Nephron progenitor cell (in vitro differentiated cells): ENCODE measurements around the gene LRRFIP2.
"Not testable (repeated sequence)": the region's sequence is repeated elsewhere in the genome, so short reads cannot be mapped to it uniquely, and the experiment has no call there.

Source experiments
- DNase-seq: peaks from one replicate; pipeline ENCODE4 v3.0.0; 2021
- H3K27ac Mint-ChIP-seq: 2 replicates; pipeline ENCODE4 v1.8.0; 2021; ENCODE audit warnings: mild to moderate bottlenecking, moderate library complexity, mixed read lengths
- H3K27me3 Mint-ChIP-seq: 2 replicates; pipeline ENCODE4 v1.8.0; 2021; ENCODE audit warnings: mild to moderate bottlenecking, low read depth, mixed read lengths; ENCODE audit not compliant: poor library complexity
- H3K36me3 Mint-ChIP-seq: 2 replicates; pipeline ENCODE4 v1.8.0; 2021; ENCODE audit warnings: low read depth, mixed read lengths
- H3K4me1 Mint-ChIP-seq: 2 replicates; pipeline ENCODE4 v1.8.0; 2021; ENCODE audit warnings: mixed read lengths
- H3K4me3 Mint-ChIP-seq: 2 replicates; pipeline ENCODE4 v1.8.0; 2021; ENCODE audit warnings: mild to moderate bottlenecking, moderate library complexity, mixed read lengths
- H3K9me3 Mint-ChIP-seq: 2 replicates; pipeline ENCODE4 v1.8.0; 2021; ENCODE audit warnings: mild to moderate bottlenecking, moderate library complexity, mixed read lengths
- TF ChIP-seq, protein P1 (sequence below): fragments of 200-600 bp; sonication (generic); IDR thresholded peaks from 2 replicates; pipeline ENCODE4 v1.5.0; 2021; ENCODE audit warnings: antibody characterized with exemption

LRRFIP2 gene

DNA sequence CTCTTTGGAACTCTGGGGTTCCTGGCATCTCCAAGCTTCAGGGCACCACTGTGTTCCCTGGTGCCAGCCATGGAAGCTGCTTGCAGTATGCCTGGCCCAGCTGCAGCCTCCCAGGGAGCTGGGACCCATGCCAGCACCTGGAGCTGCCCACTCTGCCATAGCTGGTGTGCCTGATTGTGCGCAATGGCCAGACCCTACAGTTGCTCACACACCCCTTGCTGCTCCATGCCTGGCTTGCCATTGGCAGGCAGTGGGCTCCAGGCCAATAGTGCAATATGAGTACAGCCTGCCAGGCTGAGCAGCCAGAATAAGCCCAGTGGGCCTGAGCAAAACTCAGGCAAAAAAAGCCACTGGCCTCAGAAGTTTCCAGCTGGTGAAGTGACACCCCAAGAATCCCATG is 43.8 kb upstream of the LRRFIP2 start:
- Mint-ChIP-seq H3K4me3 (no peak overlapping the region), H3K36me3 (peaks cover 7% of the 10 kb centered on the region), H3K27me3 (peaks cover 5% of the 10 kb centered on the region), H3K9me3 (peaks cover 3% of the 10 kb centered on the region), H3K4me1 (peaks cover 47% of the 10 kb centered on the region), H3K27ac (no peak overlapping the region)
- no peak for DNase-seq
- TF ChIP-seq, protein P1, sequence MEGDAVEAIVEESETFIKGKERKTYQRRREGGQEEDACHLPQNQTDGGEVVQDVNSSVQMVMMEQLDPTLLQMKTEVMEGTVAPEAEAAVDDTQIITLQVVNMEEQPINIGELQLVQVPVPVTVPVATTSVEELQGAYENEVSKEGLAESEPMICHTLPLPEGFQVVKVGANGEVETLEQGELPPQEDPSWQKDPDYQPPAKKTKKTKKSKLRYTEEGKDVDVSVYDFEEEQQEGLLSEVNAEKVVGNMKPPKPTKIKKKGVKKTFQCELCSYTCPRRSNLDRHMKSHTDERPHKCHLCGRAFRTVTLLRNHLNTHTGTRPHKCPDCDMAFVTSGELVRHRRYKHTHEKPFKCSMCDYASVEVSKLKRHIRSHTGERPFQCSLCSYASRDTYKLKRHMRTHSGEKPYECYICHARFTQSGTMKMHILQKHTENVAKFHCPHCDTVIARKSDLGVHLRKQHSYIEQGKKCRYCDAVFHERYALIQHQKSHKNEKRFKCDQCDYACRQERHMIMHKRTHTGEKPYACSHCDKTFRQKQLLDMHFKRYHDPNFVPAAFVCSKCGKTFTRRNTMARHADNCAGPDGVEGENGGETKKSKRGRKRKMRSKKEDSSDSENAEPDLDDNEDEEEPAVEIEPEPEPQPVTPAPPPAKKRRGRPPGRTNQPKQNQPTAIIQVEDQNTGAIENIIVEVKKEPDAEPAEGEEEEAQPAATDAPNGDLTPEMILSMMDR = no peak

DNA sequence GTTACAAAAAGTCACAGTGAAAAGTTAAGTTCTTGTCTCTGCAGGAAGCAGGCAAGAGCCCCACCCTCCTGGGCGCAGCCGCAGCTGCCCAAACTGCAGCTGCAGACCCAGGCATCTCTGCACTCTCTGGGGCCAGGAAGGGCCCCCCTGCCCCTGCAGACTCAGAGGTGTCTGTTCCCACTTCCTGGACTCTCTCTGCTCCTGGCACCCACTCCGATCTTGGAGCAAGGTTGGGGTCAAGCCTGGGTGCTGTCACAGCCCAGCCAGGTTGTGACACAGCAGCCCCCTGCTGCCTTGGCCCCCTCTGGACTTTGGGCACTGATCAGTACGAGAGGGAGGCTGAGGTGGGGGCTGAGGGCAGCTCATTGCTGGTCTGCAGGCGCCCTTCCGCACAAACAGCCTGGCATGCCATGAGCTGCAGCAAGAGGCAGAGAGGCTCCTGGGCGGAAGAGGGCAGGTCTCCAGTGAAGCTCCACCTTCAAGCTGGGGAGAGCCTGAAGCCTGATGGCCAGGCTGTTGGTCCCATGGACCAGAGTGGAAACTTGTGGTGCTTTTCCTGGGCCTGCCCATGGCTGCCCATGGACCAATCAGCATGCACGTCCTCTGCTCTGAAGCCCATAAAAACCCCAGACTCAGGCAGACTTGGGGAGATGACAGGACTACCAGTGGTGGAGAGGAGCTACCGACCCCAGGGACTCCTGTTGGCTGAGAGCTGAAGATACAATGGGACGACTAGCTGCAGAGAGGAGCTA is 42.9 kb upstream of the LRRFIP2 start:
- Mint-ChIP-seq H3K4me1 (peaks cover 46% of the 10 kb centered on the region), H3K27ac (no peak overlapping the region), H3K27me3 (no peaks in the 10 kb centered on the region), H3K4me3 (no peak overlapping the region), H3K9me3 (peaks cover 3% of the 10 kb centered on the region), H3K36me3 (peaks cover 7% of the 10 kb centered on the region)
- no peak for DNase-seq
- TF ChIP-seq, protein P1 = no peak

DNA sequence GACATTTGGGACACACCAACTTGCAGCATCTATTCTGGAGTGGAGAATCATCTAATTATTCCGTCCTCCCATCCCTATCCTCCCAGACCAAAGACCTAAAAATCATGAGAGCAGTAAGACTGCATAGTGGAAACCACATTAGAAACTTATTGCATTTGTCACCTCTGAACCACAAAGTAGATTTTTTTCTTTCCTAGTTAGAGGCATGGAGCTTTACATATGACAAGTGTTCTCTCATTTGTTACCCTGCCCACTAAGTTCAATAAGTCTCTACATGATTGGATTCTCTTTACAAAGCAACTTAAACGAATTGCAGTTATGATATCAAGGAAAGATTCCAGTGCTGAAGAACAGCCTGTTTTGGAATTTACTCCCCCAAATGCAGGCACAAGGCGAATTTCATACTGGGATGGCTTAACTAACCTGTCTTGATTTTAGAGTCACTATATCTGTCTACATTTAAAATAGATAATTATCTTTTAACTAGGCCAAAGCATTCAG is 42.3 kb upstream of the LRRFIP2 start:
- no peak overlapping the region for H3K27ac Mint-ChIP-seq
- no peak overlapping the region for H3K4me3 Mint-ChIP-seq
- H3K9me3 Mint-ChIP-seq = peaks cover 3% of the 10 kb centered on the region

DNA sequence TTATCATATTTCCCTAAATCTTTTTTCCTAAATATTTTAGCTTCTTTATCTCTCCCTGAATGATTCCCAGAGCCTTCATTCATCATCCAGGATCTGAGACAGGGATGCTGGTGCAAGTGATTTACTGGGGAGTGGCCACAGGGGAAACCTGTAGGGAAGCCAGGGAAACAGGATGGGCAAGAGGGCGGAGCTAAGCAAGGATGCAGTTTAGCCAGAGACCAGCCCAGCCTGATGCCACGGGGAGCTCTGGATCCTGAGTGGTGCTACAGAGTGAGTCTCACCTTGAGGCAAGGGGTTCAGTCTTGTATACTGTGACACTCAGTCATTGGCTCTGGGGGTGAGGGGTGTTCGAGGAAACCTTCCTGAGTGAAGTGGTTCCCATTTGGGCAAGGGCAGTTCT is 39.7 kb upstream of the LRRFIP2 start:
- Mint-ChIP-seq H3K4me3 (no peak overlapping the region), H3K9me3 (peaks cover 3% of the 10 kb centered on the region), H3K27me3 (no peaks in the 10 kb centered on the region), H3K27ac (peak overlapping the region; percentile 80), H3K36me3 (peaks cover 7% of the 10 kb centered on the region), H3K4me1 (peaks cover 24% of the 10 kb centered on the region)
- TF ChIP-seq, protein P1 = no peak
- peak; percentile 20 for DNase-seq

More for the DNA sequence above, 42.3 kb upstream of the LRRFIP2 start:
- peaks cover 7% of the 10 kb centered on the region for H3K36me3 Mint-ChIP-seq
- TF ChIP-seq, protein P1 = no peak
- no peak for DNase-seq
- no peaks in the 10 kb centered on the region for H3K27me3 Mint-ChIP-seq
- H3K4me1 Mint-ChIP-seq = peaks cover 45% of the 10 kb centered on the region

DNA sequence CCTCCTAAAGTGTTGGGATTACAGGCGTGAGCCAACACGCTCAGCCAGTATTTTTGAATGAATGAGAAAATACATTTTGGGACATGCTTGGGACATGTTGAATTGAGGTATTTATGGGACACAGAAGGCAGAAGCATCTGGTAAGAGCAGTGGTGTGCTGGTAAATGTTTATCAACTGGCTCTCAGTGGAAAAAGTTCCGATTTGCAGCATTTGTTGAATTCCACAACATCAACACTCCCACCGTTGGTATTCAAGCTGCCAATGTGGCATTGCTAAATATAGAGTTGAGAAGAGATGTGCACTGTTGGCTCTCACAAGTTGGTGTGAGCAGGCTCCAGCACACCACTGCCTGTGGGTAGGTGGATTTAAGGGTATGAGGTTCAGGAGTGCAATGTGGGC is 35.8 kb upstream of the LRRFIP2 start:
- no peaks in the 10 kb centered on the region for H3K36me3 Mint-ChIP-seq

DNA sequence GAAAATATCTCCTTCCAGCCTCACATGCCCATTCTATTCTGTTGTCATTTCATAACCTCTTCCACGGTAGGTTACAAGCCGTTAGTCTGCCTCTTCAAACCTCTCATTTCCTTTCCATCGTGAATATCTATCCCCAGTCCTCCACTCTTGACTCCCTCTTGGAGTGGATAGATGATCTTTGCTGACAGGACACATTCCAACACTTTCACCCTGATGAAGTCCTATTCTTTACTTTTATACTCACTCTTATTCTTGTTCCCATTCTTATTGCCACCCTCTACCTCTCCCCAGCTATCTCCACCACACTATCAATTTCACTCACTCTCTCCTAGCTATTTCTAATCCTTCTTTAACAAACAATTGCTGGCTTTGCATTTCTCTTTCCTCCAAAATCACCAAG is 34.2 kb upstream of the LRRFIP2 start:
- Mint-ChIP-seq H3K9me3 (peaks cover 11% of the 10 kb centered on the region), H3K4me1 (peaks cover 13% of the 10 kb centered on the region)
- not testable (repeated sequence) for DNase-seq, H3K36me3 Mint-ChIP-seq, H3K27ac Mint-ChIP-seq, H3K4me3 Mint-ChIP-seq, H3K27me3 Mint-ChIP-seq

More for the DNA sequence above, 35.8 kb upstream of the LRRFIP2 start:
- peaks cover 21% of the 10 kb centered on the region for H3K4me1 Mint-ChIP-seq
- peaks cover 7% of the 10 kb centered on the region for H3K9me3 Mint-ChIP-seq
- TF ChIP-seq, protein P1 = no peak
- no peaks in the 10 kb centered on the region for H3K27me3 Mint-ChIP-seq
- H3K4me3 Mint-ChIP-seq = no peak overlapping the region
- no peak overlapping the region for H3K27ac Mint-ChIP-seq
- DNase-seq = no peak

DNA sequence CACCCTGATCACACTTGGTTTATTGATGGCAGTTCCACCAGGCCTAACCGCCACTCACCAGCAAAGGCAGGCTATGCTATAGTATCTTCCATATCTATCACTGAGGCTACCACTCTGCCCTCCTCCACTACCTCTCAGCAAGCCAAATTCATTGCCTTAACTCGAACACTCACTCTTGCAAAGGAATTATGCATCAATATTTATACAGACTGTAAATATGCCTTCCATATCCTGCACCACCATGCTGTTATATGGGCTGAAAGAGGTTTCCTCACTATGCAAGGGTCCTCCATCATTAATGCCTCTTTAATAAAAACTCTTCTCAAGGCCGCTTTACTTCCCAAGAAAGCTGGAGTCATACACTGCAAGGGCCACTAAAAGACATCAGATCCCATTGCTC is 33.6 kb upstream of the LRRFIP2 start:
- H3K4me3 Mint-ChIP-seq, H3K36me3 Mint-ChIP-seq, H3K27me3 Mint-ChIP-seq, H3K27ac Mint-ChIP-seq, DNase-seq: not testable (repeated sequence)
- Mint-ChIP-seq H3K9me3 (peaks cover 11% of the 10 kb centered on the region), H3K4me1 (peaks cover 13% of the 10 kb centered on the region)

DNA sequence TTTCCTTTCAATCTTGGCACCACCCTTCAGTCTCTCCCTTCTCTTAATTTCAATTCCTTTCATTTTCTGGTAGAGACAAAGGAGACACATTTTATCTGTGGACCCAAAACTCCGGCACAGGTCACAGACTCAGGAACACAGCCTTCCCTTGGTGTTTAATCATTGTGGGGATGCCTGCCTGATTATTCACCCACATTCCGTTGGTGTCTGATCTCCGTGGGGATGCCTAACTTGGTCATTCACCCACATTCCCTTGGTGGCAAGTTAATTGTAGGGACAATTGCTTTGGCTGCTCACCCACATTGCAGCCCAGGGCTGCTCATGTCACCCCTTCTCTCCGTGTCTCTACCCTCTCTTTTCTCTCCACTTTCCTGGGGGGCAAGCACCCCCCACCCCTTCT is 31.7 kb upstream of the LRRFIP2 start:
- Mint-ChIP-seq H3K9me3 (peaks cover 11% of the 10 kb centered on the region), H3K4me1 (peaks cover 25% of the 10 kb centered on the region)
- not testable (repeated sequence) for H3K36me3 Mint-ChIP-seq, H3K27ac Mint-ChIP-seq, DNase-seq, H3K4me3 Mint-ChIP-seq, H3K27me3 Mint-ChIP-seq
